Stimulated activated naive B cell treated with anti-CD40 and anti-IgM and Interleukin-4, amounts not matched to agents 10 μg/mL and 1 μg/mL and 100 μg/mL, for 72 hours (primary cell): ENCODE measurements around the gene SCNM1.
"Not testable (repeated sequence)": the region's sequence is repeated elsewhere in the genome, so short reads cannot be mapped to it uniquely, and the experiment has no call there.

Experiments used
- ATAC-seq, 2 donors: fragments of 150-1000 bp; cut with Tn5 transposase; replicated peaks; 2 replicates each; pipeline ENCODE4 v1.10.0; 2021; ENCODE audit warnings: moderate library complexity in 1 of 2
- DNase-seq: peaks from one replicate; pipeline ENCODE4 v3.0.0; 2021
- H3K27ac Mint-ChIP-seq: one replicate; pipeline ENCODE4 v1.8.0; 2022; ENCODE audit warnings: mild to moderate bottlenecking, mixed read lengths
- H3K27me3 Mint-ChIP-seq, 2 donors: one replicate each; pipeline ENCODE4 v1.8.0; 2022; ENCODE audit warnings: mixed read lengths in 2 of 2
- H3K36me3 Mint-ChIP-seq, 2 donors: one replicate each; pipeline ENCODE4 v1.8.0; 2022; ENCODE audit warnings: mixed read lengths in 2 of 2, mild to moderate bottlenecking in 1 of 2
- H3K4me1 Mint-ChIP-seq, 2 donors: one replicate each; pipeline ENCODE4 v1.8.0; 2022; ENCODE audit warnings: mixed read lengths in 2 of 2, mild to moderate bottlenecking in 1 of 2
- H3K4me3 Mint-ChIP-seq, 2 donors: one replicate each; pipeline ENCODE4 v1.8.0; 2022; ENCODE audit warnings: mild to moderate bottlenecking in 2 of 2, mixed read lengths in 2 of 2, moderate library complexity in 1 of 2
- H3K9me3 Mint-ChIP-seq, 2 donors: one replicate each; pipeline ENCODE4 v1.8.0; 2022; ENCODE audit warnings: mixed read lengths in 2 of 2, mild to moderate bottlenecking in 1 of 2

The SCNM1 gene

GRCh38 chr1:151164732-151165280 lies 1.1 kb upstream of the SCNM1 start:
- peaks cover 31 to 53% of the 10 kb centered on the region in 2 donors for H3K36me3 Mint-ChIP-seq

GRCh38 chr1:151165281-151165737 lies 635 bp upstream of the SCNM1 start:
- ATAC-seq = peak in 1 of 2 donors; percentile 2
- H3K36me3 Mint-ChIP-seq = peaks cover 31 to 50% of the 10 kb centered on the region in 2 donors
- no peak for DNase-seq

More at GRCh38 chr1:151164732-151165280, 1.1 kb upstream of the SCNM1 start:
- H3K27me3 Mint-ChIP-seq = no peaks in the 10 kb centered on the region
- H3K9me3 Mint-ChIP-seq = no peaks in the 10 kb centered on the region
- DNase-seq (no peak), ATAC-seq (no peak)
- H3K27ac Mint-ChIP-seq = peak overlapping the region; percentile 96
- peak overlapping the region; percentile 92 to 94 for H3K4me3 Mint-ChIP-seq
- H3K4me1 Mint-ChIP-seq = peaks cover 27 to 67% of the 10 kb centered on the region in 2 donors

DNA sequence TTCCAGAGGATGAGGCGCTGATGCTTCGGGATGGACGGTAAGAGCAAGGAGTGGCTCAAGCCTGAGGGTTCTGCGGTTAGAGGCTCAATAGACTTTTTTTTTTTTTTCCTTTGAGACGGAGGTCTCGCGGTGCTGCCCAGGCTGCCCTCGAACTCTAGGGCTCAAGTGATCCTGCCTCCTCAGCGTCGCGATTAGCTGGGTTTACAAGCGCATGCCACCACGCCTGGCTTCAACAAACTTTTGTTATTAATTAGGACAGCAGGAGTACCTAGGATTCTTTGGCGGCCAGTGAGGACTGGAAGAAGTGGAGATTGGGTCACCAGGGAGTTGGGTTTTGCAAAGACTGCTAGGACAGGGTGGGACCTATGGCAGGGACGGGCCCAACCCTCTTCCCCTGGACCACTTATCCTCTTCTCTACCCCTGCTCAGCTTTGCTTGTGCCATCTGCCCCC lies 587 bp downstream of the SCNM1 start:
- H3K9me3 Mint-ChIP-seq = no peaks in the 10 kb centered on the region
- peak; percentile 37 to 46 for ATAC-seq
- peaks cover 36 to 52% of the 10 kb centered on the region in 2 donors for H3K36me3 Mint-ChIP-seq
- H3K27ac Mint-ChIP-seq = peak overlapping the region; percentile 96
- no peaks in the 10 kb centered on the region for H3K27me3 Mint-ChIP-seq
- no peak for DNase-seq
- peak overlapping the region; percentile 92 to 94 for H3K4me3 Mint-ChIP-seq
- H3K4me1 Mint-ChIP-seq = peaks cover 26 to 56% of the 10 kb centered on the region in 2 donors

More at GRCh38 chr1:151165281-151165737, 635 bp upstream of the SCNM1 start:
- no peaks in the 10 kb centered on the region for H3K9me3 Mint-ChIP-seq
- H3K4me3 Mint-ChIP-seq = peak overlapping the region; percentile 92 to 94
- no peaks in the 10 kb centered on the region for H3K27me3 Mint-ChIP-seq
- H3K27ac Mint-ChIP-seq = peak overlapping the region; percentile 96
- peaks cover 26 to 63% of the 10 kb centered on the region in 2 donors for H3K4me1 Mint-ChIP-seq

- Mint-ChIP-seq H3K27ac (peak overlapping the region; percentile 96), H3K36me3 (peaks cover 41 to 54% of the 10 kb centered on the region in 2 donors), H3K9me3 (no peaks in the 10 kb centered on the region), H3K27me3 (no peaks in the 10 kb centered on the region), H3K4me1 (peaks cover 26 to 54% of the 10 kb centered on the region in 2 donors), H3K4me3 (peak overlapping the region; percentile 92 to 94)
- DNase-seq (no peak), ATAC-seq (no peak)
These were observed 1.2 kb downstream of the SCNM1 start for GRCh38 chr1:151167116-151167515.

DNA sequence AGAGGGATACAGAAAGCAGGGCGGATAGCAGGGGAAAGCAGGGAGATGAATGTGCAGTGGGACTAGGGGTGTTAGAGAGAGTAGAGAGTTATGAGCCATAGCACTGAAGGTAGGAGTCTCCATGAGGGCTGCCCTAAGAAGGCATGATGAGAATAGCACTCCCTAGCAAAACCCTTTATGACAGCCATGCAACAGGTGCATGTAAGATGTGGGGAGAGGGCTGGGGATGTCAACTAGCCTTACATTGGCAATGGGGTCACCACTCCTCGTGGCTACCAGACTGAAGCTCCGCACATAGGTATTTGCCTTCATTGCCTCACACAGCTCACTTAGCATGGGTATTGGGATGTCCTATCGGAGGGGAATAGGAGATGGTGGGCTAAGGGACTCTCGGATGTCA lies 5.2 kb downstream of the SCNM1 start:
- H3K27ac Mint-ChIP-seq = no peak overlapping the region
- peaks cover 12 to 35% of the 10 kb centered on the region in 2 donors for H3K4me1 Mint-ChIP-seq
- no peak overlapping the region for H3K4me3 Mint-ChIP-seq

GRCh38 chr1:151175041-151175741 lies 9.2 kb downstream of the SCNM1 start:
- ATAC-seq (no peak), DNase-seq (no peak)
- H3K4me1 Mint-ChIP-seq = peaks cover 0 to 12% of the 10 kb centered on the region in 2 donors
- no peaks in the 10 kb centered on the region for H3K9me3 Mint-ChIP-seq
- H3K36me3 Mint-ChIP-seq = peaks cover 54 to 67% of the 10 kb centered on the region in 2 donors
- H3K27ac Mint-ChIP-seq = no peak overlapping the region
- H3K4me3 Mint-ChIP-seq = no peak overlapping the region
- no peaks in the 10 kb centered on the region for H3K27me3 Mint-ChIP-seq

More for the DNA sequence above, 5.2 kb downstream of the SCNM1 start:
- DNase-seq (no peak), ATAC-seq (no peak)
- Mint-ChIP-seq H3K36me3 (peaks cover 55 to 63% of the 10 kb centered on the region in 2 donors), H3K27me3 (no peaks in the 10 kb centered on the region), H3K9me3 (no peaks in the 10 kb centered on the region)

- Mint-ChIP-seq H3K4me3 (no peak within 1 kb of the TSS), H3K27me3 (no peaks in the 10 kb centered on the region), H3K36me3 (peaks cover 57 to 69% of the 10 kb centered on the region in 2 donors), H3K9me3 (no peaks in the 10 kb centered on the region), H3K27ac (peak within 1 kb of the TSS; percentile 45), H3K4me1 (peaks cover 0 to 12% of the 10 kb centered on the region in 2 donors)
- ATAC-seq = peak; percentile 84 to 88
- DNase-seq = no peak
These were observed 9.9 kb downstream of the SCNM1 start, which contains the start of gene TMOD4 for GRCh38 chr1:151175863-151176262. TMOD4 (minus strand) TSS chr1:151175981; CDS start chr1:151174875, 1,106 bp downstream.

DNA sequence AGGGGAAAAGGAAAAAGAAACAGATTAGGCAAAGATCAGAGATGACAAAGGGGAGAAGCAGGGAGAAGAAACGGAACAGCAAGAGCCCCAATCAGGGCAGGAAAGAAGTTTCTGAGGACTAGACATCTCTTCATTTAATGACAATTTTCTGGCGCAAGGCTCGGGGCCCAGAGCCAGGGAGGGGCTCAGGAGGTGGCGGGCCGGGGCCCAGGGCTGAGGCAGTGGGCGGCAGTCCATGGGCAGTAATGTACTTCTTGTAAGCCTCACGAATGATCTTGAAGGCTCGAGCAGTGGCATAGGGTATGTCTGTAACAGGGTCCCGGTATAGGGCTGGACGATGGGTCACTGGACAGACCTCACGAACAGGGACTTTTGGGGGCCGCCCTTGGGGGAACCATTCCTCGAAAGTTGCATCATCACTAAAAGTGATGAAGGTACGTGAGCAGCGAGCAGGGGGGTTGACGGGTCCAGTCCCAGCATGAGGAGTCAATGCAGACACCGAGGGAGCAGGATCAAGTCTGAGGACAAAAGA lies 10.6 kb downstream of the SCNM1 start:
- peaks cover 60 to 72% of the 10 kb centered on the region in 2 donors for H3K36me3 Mint-ChIP-seq
- peaks cover 0 to 12% of the 10 kb centered on the region in 2 donors for H3K4me1 Mint-ChIP-seq
- DNase-seq = no peak
- H3K9me3 Mint-ChIP-seq = no peaks in the 10 kb centered on the region
- H3K27ac Mint-ChIP-seq = peak overlapping the region; percentile 26
- H3K27me3 Mint-ChIP-seq = no peaks in the 10 kb centered on the region
- H3K4me3 Mint-ChIP-seq = no peak overlapping the region
- no peak for ATAC-seq

- peaks cover 44 to 52% of the 10 kb centered on the region in 2 donors for H3K36me3 Mint-ChIP-seq
- peaks cover 12 to 15% of the 10 kb centered on the region in 2 donors for H3K4me1 Mint-ChIP-seq
- H3K4me3 Mint-ChIP-seq = no peak overlapping the region
- no peak for ATAC-seq
- H3K27ac Mint-ChIP-seq = no peak overlapping the region
- H3K9me3 Mint-ChIP-seq = no peaks in the 10 kb centered on the region
- DNase-seq = no peak
- H3K27me3 Mint-ChIP-seq = no peaks in the 10 kb centered on the region
These were observed 18.3 kb downstream of the SCNM1 start for GRCh38 chr1:151184211-151184610.

- H3K4me3 Mint-ChIP-seq = no peak overlapping the region
- peaks cover 16 to 22% of the 10 kb centered on the region in 2 donors for H3K4me1 Mint-ChIP-seq
- peaks cover 25 to 31% of the 10 kb centered on the region in 2 donors for H3K36me3 Mint-ChIP-seq
- peaks cover 0 to 3% of the 10 kb centered on the region in 2 donors for H3K27me3 Mint-ChIP-seq
- DNase-seq (no peak), ATAC-seq (no peak)
- no peak overlapping the region for H3K27ac Mint-ChIP-seq
- H3K9me3 Mint-ChIP-seq = no peaks in the 10 kb centered on the region
These were observed 21.3 kb downstream of the SCNM1 start for GRCh38 chr1:151187205-151187604.

- H3K9me3 Mint-ChIP-seq, DNase-seq, H3K27me3 Mint-ChIP-seq, ATAC-seq: not testable (repeated sequence)
- Mint-ChIP-seq H3K36me3 (peaks cover 14 to 18% of the 10 kb centered on the region in 2 donors), H3K4me1 (peaks cover 16 to 22% of the 10 kb centered on the region in 2 donors), H3K27ac (peak overlapping the region; percentile 100), H3K4me3 (peak overlapping the region; percentile 90 to 100)
These were observed 22.7 kb downstream of the SCNM1 start for GRCh38 chr1:151188667-151189066.

DNA sequence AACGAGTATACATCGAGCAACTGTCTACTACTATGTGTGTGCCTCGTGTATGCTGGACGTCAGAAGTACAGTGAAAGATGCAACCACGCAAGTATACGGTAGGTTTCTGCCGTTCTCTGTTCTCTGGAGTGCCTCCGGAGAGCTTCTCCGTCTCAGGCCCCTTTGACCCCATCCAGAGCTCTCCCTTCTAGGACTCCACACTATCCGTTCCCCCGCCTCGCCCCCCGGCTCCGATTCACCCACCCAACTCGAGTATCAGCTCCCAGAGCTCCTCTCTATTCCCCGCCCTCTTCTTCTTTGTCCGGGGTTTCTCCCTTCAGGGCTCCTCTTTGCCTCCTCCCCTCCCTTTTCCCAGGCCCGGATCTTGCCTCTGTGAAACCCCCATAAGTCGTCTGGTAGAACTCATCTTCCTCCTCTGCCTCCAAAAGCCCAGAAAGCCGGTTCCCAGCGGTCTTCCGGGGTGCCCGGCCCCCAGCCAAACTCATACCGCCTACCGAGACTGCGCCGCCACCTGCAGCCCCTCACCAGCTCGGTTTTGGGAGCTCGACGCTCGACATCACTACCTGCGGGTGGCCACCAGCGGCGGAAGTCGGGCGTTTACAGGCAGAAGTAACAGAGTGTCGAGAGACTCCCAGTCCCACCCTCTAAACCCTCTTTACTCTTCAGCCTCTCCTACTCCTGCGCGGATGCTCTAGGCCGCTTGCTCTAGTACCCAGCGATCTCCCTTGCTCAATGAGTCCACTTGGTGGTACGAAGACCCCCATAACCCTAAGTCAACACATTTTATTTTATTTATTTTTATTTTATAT lies 23.9 kb downstream of the SCNM1 start, which contains the start of gene VPS72:
VPS72 (minus strand) TSS at position 561 of the 809 bp plus-strand sequence; CDS start at position 485, 76 bp downstream.
- peaks cover 0 to 3% of the 10 kb centered on the region in 2 donors for H3K27me3 Mint-ChIP-seq
- DNase-seq = peak; percentile 83
- H3K4me1 Mint-ChIP-seq = peaks cover 16 to 22% of the 10 kb centered on the region in 2 donors
- peak within 1 kb of the TSS; percentile 90 to 100 for H3K4me3 Mint-ChIP-seq
- peaks cover 8 to 13% of the 10 kb centered on the region in 2 donors for H3K36me3 Mint-ChIP-seq
- peak; percentile 95 to 97 for ATAC-seq
- peak within 1 kb of the TSS; percentile 100 for H3K27ac Mint-ChIP-seq
- H3K9me3 Mint-ChIP-seq = no peaks in the 10 kb centered on the region

DNA sequence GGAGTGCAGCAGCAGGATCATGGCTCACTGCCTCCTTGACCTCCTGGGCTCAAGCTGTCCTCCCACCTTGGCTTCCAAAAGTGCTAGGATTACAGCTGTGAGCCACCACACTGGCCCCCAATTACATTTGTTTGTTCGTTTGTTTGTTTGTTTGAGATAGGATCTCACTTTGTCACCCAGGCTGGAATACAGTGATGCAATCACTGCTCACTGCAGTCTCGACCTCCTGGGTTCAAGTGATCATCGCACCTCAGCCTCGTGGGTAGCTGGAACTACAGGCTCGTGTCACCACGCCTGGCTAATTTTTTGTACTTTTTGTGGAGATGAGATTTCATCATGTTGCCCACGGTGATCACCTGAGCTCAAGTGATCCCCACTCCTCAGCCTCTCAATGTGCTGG lies 26.1 kb downstream of the SCNM1 start:
- no peaks in the 10 kb centered on the region for H3K9me3 Mint-ChIP-seq
- H3K36me3 Mint-ChIP-seq = peaks cover 2 to 4% of the 10 kb centered on the region in 2 donors
- H3K4me3 Mint-ChIP-seq = no peak overlapping the region
- DNase-seq = no peak
- H3K4me1 Mint-ChIP-seq = peaks cover 16 to 28% of the 10 kb centered on the region in 2 donors
- no peak overlapping the region for H3K27ac Mint-ChIP-seq
- ATAC-seq = no peak
- H3K27me3 Mint-ChIP-seq = peaks cover 0 to 3% of the 10 kb centered on the region in 2 donors
